ENCODE measurements around the gene SCUBE3. TPM values are rescaled to one million over a fixed set of nuclear protein-coding genes. Genes with fewer than 3 reads are reported as not detected.

Gene SCUBE3
- total and polyA plus RNA-seq, 2 experiments from 2014 or later, result 0.39 to 1.1 TPM

- Histone ChIP-seq H3K79me2 (replicated peaks; ENCODE audit: insufficient read depth) (no peaks in the 10 kb centered on the region), H3K36me3 (ENCODE audit: insufficient read depth) (no peaks in the 10 kb centered on the region), H3K27me3 (ENCODE audit: insufficient read depth) (no peaks in the 10 kb centered on the region), H3K9me2 (ENCODE audit: insufficient read depth) (no peaks in the 10 kb centered on the region), H3K4me1 (ENCODE audit: insufficient read depth) (no peaks in the 10 kb centered on the region), H2AFZ (no peak overlapping the region), H3K4me3 (no peak overlapping the region), H3K4me2 (no peak overlapping the region), H3F3A (replicated peaks; ENCODE audit: low read depth) (no peaks in the 10 kb centered on the region), H4K20me1 (replicated peaks; ENCODE audit: insufficient read depth) (no peaks in the 10 kb centered on the region), H3K27ac (ENCODE audit: low read depth) (no peak overlapping the region)
- ATAC-seq, result no peak
- Mint-ChIP-seq H3K9me3 (no peaks in the 10 kb centered on the region; the same call in 2 of the 3 replicates), H3K4me3 (no peak overlapping the region), H3K4me1 (no peaks in the 10 kb centered on the region), H3K27ac (no peak overlapping the region), H3K27me3 (ENCODE audit: insufficient read depth, low read depth, poor library complexity) (peaks cover 4% of the 10 kb centered on the region), H3K36me3 (ENCODE audit: low read depth) (peaks cover 4% of the 10 kb centered on the region)
- no peak for DNase-seq (ENCODE audit: low spot score)
- TF ChIP-seq REST (IDR thresholded peaks at IDR 0.05; ENCODE audit: unreplicated experiment), result no peak
- TF ChIP-seq, protein P1, sequence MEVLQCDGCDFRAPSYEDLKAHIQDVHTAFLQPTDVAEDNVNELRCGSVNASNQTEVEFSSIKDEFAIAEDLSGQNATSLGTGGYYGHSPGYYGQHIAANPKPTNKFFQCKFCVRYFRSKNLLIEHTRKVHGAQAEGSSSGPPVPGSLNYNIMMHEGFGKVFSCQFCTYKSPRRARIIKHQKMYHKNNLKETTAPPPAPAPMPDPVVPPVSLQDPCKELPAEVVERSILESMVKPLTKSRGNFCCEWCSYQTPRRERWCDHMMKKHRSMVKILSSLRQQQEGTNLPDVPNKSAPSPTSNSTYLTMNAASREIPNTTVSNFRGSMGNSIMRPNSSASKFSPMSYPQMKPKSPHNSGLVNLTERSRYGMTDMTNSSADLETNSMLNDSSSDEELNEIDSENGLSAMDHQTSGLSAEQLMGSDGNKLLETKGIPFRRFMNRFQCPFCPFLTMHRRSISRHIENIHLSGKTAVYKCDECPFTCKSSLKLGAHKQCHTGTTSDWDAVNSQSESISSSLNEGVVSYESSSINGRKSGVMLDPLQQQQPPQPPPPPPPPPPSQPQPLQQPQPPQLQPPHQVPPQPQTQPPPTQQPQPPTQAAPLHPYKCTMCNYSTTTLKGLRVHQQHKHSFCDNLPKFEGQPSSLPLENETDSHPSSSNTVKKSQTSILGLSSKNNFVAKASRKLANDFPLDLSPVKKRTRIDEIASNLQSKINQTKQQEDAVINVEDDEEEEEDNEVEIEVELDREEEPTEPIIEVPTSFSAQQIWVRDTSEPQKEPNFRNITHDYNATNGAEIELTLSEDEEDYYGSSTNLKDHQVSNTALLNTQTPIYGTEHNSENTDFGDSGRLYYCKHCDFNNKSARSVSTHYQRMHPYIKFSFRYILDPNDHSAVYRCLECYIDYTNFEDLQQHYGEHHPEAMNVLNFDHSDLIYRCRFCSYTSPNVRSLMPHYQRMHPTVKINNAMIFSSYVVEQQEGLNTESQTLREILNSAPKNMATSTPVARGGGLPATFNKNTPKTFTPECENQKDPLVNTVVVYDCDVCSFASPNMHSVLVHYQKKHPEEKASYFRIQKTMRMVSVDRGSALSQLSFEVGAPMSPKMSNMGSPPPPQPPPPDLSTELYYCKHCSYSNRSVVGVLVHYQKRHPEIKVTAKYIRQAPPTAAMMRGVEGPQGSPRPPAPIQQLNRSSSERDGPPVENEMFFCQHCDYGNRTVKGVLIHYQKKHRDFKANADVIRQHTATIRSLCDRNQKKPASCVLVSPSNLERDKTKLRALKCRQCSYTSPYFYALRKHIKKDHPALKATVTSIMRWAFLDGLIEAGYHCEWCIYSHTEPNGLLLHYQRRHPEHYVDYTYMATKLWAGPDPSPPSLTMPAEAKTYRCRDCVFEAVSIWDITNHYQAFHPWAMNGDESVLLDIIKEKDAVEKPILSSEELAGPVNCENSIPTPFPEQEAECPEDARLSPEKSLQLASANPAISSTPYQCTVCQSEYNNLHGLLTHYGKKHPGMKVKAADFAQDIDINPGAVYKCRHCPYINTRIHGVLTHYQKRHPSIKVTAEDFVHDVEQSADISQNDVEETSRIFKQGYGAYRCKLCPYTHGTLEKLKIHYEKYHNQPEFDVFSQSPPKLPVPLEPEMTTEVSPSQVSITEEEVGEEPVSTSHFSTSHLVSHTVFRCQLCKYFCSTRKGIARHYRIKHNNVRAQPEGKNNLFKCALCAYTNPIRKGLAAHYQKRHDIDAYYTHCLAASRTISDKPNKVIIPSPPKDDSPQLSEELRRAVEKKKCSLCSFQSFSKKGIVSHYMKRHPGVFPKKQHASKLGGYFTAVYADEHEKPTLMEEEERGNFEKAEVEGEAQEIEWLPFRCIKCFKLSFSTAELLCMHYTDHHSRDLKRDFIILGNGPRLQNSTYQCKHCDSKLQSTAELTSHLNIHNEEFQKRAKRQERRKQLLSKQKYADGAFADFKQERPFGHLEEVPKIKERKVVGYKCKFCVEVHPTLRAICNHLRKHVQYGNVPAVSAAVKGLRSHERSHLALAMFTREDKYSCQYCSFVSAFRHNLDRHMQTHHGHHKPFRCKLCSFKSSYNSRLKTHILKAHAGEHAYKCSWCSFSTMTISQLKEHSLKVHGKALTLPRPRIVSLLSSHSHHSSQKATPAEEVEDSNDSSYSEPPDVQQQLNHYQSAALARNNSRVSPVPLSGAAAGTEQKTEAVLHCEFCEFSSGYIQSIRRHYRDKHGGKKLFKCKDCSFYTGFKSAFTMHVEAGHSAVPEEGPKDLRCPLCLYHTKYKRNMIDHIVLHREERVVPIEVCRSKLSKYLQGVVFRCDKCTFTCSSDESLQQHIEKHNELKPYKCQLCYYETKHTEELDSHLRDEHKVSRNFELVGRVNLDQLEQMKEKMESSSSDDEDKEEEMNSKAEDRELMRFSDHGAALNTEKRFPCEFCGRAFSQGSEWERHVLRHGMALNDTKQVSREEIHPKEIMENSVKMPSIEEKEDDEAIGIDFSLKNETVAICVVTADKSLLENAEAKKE (CRISPR knock-in tag; IDR thresholded peaks at IDR 0.05), result no peak
Observed at GRCh38 chr6:35288834-35289233, 75.1 kb downstream of the SCUBE3 start.

Measured in GM23338 (cell line).